ENCODE data around the gene KCTD16. TPM values are rescaled to one million over a fixed set of nuclear protein-coding genes. Genes with fewer than 3 reads are reported as not detected.

KCTD16 gene
- under 1 TPM in 3 of 4 donors, not detected in 1; under 0.01 to 0.19 (median 0.17) TPM for total RNA-seq

GRCh38 chr5:144170276-144171024, at the start of gene KCTD16, which contains the start of gene YIPF5:
KCTD16 (plus strand) TSS chr5:144170873.
YIPF5 (minus strand) TSS chr5:144170659; CDS start chr5:144169955, 704 bp downstream.
- TF ChIP-seq CTCF (IDR thresholded peaks at IDR 0.05; ENCODE audit: low read depth), result no peak

- TF ChIP-seq CTCF (IDR thresholded peaks at IDR 0.05; ENCODE audit: low read depth), result no peak
Measured at GRCh38 chr5:144121577-144121976, 49.1 kb upstream of the KCTD16 start.

GRCh38 chr5:144122081-144122480, 48.6 kb upstream of the KCTD16 start:
- no peak for TF ChIP-seq CTCF (IDR thresholded peaks at IDR 0.05; ENCODE audit: low read depth)

- no peak for TF ChIP-seq CTCF (IDR thresholded peaks at IDR 0.05; ENCODE audit: low read depth)
Measured at GRCh38 chr5:144122641-144123040, 48.0 kb upstream of the KCTD16 start.

- no peak for TF ChIP-seq CTCF (IDR thresholded peaks at IDR 0.05; ENCODE audit: low read depth)
Measured at GRCh38 chr5:144125163-144125726, 45.4 kb upstream of the KCTD16 start.

- no peak for TF ChIP-seq CTCF (IDR thresholded peaks at IDR 0.05; ENCODE audit: low read depth)
Measured at GRCh38 chr5:144126707-144127106, 44.0 kb upstream of the KCTD16 start.

- no peak for TF ChIP-seq CTCF (IDR thresholded peaks at IDR 0.05; ENCODE audit: low read depth)
Measured at GRCh38 chr5:144128844-144129243, 41.8 kb upstream of the KCTD16 start.

All from subcutaneous adipose tissue (tissue), 4 donors.